T-cell (primary cell): ENCODE measurements around the gene DFFB. TPM values are rescaled to one million over a fixed set of nuclear protein-coding genes. Genes with fewer than 3 reads are reported as not detected.
A peak's percentile ranks its signal among the peaks of the same experiment; 100 is the strongest.

Source experiments
- ATAC-seq, 4 experiments: fragments of 200-7000 bp in 3 of 4; fragments of 150-1000 bp in 1 of 4; cut with Tn5 transposase; replicated peaks in 1 of 4; 1 replicate in 3 of 4; 2 replicates in 1 of 4; pipeline ENCODE4 v1.10.0; 2021; ENCODE audit warnings: moderate library complexity in 3 of 4, mild to moderate bottlenecking in 2 of 4, moderate number of reproducible peaks in 1 of 4
- CTCF ChIA-PET, 2 donors: fragments of 300-600 bp; sonication (Branson Sonifier 250); formaldehyde crosslinking; loops; one replicate each; lab custom pipeline; 2022; ENCODE audit warnings: antibody characterized with exemption in 2 of 2; lab: Charles Lee
- POLR2A ChIA-PET, 2 donors: fragments of 300-600 bp; sonication (Branson Sonifier 250); formaldehyde crosslinking; loops; one replicate each; lab custom pipeline; 2022; ENCODE audit warnings: antibody characterized with exemption in 2 of 2; lab: Charles Lee
- DNase-seq, 35 experiments: peaks; one replicate each; pipeline versions ENCODE4 v3.0.0 to v3.0.0-alpha.2; 2013 to 2023
- H3K27ac ChIP-seq: one replicate; pipeline ENCODE4 v1.5.1; 2013; ENCODE audit warnings: low read length
- H3K27me3 ChIP-seq, 2 experiments: replicated peaks in 1 of 2; 1 replicate in 1 of 2; 2 replicates in 1 of 2; pipeline versions ENCODE4 v1.6.1 to v1.7.0; 2013; ENCODE audit warnings: low read length in 1 of 2, mixed read lengths in 1 of 2; ENCODE audit not compliant: control insufficient read depth in 2 of 2, insufficient read depth in 2 of 2; ENCODE audit errors: extremely low read depth in 1 of 2
- H3K36me3 ChIP-seq, 2 donors: 1 replicate in 1 of 2; 2 replicates in 1 of 2; pipeline versions ENCODE4 v1.6.1 to v1.7.0; 2013; ENCODE audit warnings: low read length in 1 of 2; ENCODE audit not compliant: control insufficient read depth in 2 of 2, insufficient read depth in 1 of 2; ENCODE audit errors: extremely low read depth in 1 of 2
- H3K4me1 ChIP-seq, 2 experiments: 1 replicate in 1 of 2; 2 replicates in 1 of 2; pipeline versions ENCODE4 v1.6.1 to v1.7.0; 2013; ENCODE audit warnings: low read length in 2 of 2, mixed read lengths in 1 of 2; ENCODE audit not compliant: insufficient read depth in 2 of 2, control insufficient read depth in 1 of 2; ENCODE audit errors: extremely low read depth in 1 of 2
- H3K4me3 ChIP-seq, 2 donors: 1 replicate in 1 of 2; 2 replicates in 1 of 2; pipeline versions ENCODE4 v1.5.1 to v1.7.0; 2013; ENCODE audit warnings: mild to moderate bottlenecking in 2 of 2, low read length in 1 of 2, moderate library complexity in 1 of 2; ENCODE audit not compliant: control insufficient read depth in 1 of 2; ENCODE audit errors: extremely low read depth in 1 of 2
- H3K9me3 ChIP-seq: 2 replicates; pipeline ENCODE4 v1.7.0; 2013
- H3K27ac Mint-ChIP-seq, 2 donors: one replicate each; pipeline ENCODE4 v1.8.0; 2020 to 2021; ENCODE audit warnings: mild to moderate bottlenecking in 2 of 2, mixed read lengths in 2 of 2
- H3K27me3 Mint-ChIP-seq, 2 donors: one replicate each; pipeline ENCODE4 v1.8.0; 2021 to 2022; ENCODE audit warnings: mixed read lengths in 2 of 2
- H3K36me3 Mint-ChIP-seq: one replicate; pipeline ENCODE4 v1.8.0; 2021; ENCODE audit warnings: mixed read lengths
- H3K4me1 Mint-ChIP-seq, 3 donors: one replicate each; pipeline ENCODE4 v1.8.0; 2020 to 2022; ENCODE audit warnings: mixed read lengths in 3 of 3, mild to moderate bottlenecking in 1 of 3
- H3K4me3 Mint-ChIP-seq, 3 donors: one replicate each; pipeline ENCODE4 v1.8.0; 2020 to 2022; ENCODE audit warnings: mild to moderate bottlenecking in 3 of 3, mixed read lengths in 3 of 3, moderate library complexity in 3 of 3
- H3K9me3 Mint-ChIP-seq, 3 donors: one replicate each; pipeline ENCODE4 v1.8.0; 2020 to 2022; ENCODE audit warnings: mixed read lengths in 3 of 3
- WGBS: methylation state at CpG from one replicate; pipeline ENCODE4 v1.1.5; 2013; ENCODE audit warnings: missing lambda C conversion rate; ENCODE audit not compliant: insufficient coverage; 5-methylcytosine and 5-hydroxymethylcytosine counted together
- total RNA-seq, 35 experiments: library from RNA in 6 of 35; stranded (reverse) in 6 of 35; fragments of 120-200 nt in 1 of 35; gene quantifications; one replicate each; pipeline versions ENCODE4 v1.2.1 to v1.2.4 and lab custom pipeline; 2013 to 2026

The DFFB gene
- total RNA-seq, 5 donors from 2014 or later (not counting 1 experiment from before 2014, with no cell fraction given), result 14.9 to 24.1 (median 18.5) TPM

GRCh38 chr1:3894626-3895278 is 37.5 kb downstream of the DFFB start:
- Histone ChIP-seq H3K4me3 (no peak overlapping the region), H3K4me1 (peaks cover 4 to 30% of the 10 kb centered on the region in 2 experiments), H3K27me3 (no peaks in the 10 kb centered on the region), H3K27ac (no peak overlapping the region), H3K9me3 (no peaks in the 10 kb centered on the region), H3K36me3 (peaks cover 3 to 35% of the 10 kb centered on the region in 2 donors)
- ChIA-PET CTCF (no interaction called here), POLR2A (no interaction called here)
- DNase-seq, result no peak
- no peak overlapping the region for H3K27ac Mint-ChIP-seq
- H3K9me3 Mint-ChIP-seq, result peaks cover 4 to 9% (median 7%) of the 10 kb centered on the region in 3 donors
- no peak for ATAC-seq
- H3K27me3 Mint-ChIP-seq, result no peaks in the 10 kb centered on the region
- 98% methylated on average over 10 of the region's 17 CpGs for WGBS
- no peak overlapping the region for H3K4me3 Mint-ChIP-seq
- H3K4me1 Mint-ChIP-seq, result peaks cover 25 to 45% (median 43%) of the 10 kb centered on the region in 3 donors
- peaks cover 43% of the 10 kb centered on the region for H3K36me3 Mint-ChIP-seq

GRCh38 chr1:3895279-3895950 is 38.1 kb downstream of the DFFB start:
- Mint-ChIP-seq H3K9me3 (peaks cover 4 to 9% (median 7%) of the 10 kb centered on the region in 3 donors), H3K36me3 (peaks cover 39% of the 10 kb centered on the region), H3K4me3 (no peak overlapping the region), H3K27me3 (no peaks in the 10 kb centered on the region), H3K27ac (no peak overlapping the region), H3K4me1 (peaks cover 25 to 40% (median 38%) of the 10 kb centered on the region in 3 donors)
- ChIA-PET POLR2A (no interaction called here), CTCF (no interaction called here)
- no peak overlapping the region for H3K4me3 ChIP-seq
- no peaks in the 10 kb centered on the region for H3K9me3 ChIP-seq
- H3K36me3 ChIP-seq, result peaks cover 0 to 29% of the 10 kb centered on the region in 2 donors
- peaks cover 4 to 25% of the 10 kb centered on the region in 2 experiments for H3K4me1 ChIP-seq
- DNase-seq, result no peak
- H3K27ac ChIP-seq, result no peak overlapping the region
- 98% methylated on average over 12 of the region's 13 CpGs for WGBS
- no peak for ATAC-seq
- no peaks in the 10 kb centered on the region for H3K27me3 ChIP-seq

DNA sequence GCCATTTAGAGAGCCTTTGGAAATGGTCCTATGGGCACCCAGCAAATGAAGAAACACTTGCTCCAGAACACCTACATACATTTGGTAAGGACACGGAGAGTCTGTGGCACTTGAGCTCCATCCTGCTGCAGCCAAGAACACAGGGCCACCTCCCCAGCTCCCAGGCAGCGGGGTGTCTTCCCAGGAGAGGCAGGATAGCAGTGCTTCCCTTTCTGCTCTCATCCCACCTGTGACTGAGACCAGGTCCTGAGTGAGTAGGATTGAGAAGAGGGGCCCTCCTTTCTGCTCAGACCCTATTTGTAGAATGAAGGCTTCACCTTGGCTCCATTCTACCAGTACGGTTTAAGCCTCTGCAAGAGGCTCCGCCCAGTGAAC is 38.7 kb downstream of the DFFB start:
- CTCF ChIA-PET, result no interaction called here
- no peaks in the 10 kb centered on the region for H3K27me3 ChIP-seq
- no peak overlapping the region for H3K4me3 ChIP-seq
- Mint-ChIP-seq H3K27ac (no peak overlapping the region), H3K4me1 (peaks cover 25 to 37% (median 37%) of the 10 kb centered on the region in 3 donors), H3K9me3 (peaks cover 4 to 9% (median 7%) of the 10 kb centered on the region in 3 donors), H3K36me3 (peaks cover 34% of the 10 kb centered on the region), H3K4me3 (no peak overlapping the region), H3K27me3 (no peaks in the 10 kb centered on the region)
- ATAC-seq (no peak), DNase-seq (no peak)
- H3K9me3 ChIP-seq, result no peaks in the 10 kb centered on the region
- H3K36me3 ChIP-seq, result peaks cover 0 to 24% of the 10 kb centered on the region in 2 donors
- no peak overlapping the region for H3K27ac ChIP-seq
- peaks cover 4 to 22% of the 10 kb centered on the region in 2 experiments for H3K4me1 ChIP-seq
- 100% methylated on average over 1 of the region's 4 CpGs for WGBS
- POLR2A ChIA-PET, result no interaction called here

GRCh38 chr1:3896396-3897000 is 39.2 kb downstream of the DFFB start:
- no CpG with 5 or more reads among the region's 7 CpGs for WGBS
- H3K27me3 Mint-ChIP-seq, result no peaks in the 10 kb centered on the region
- H3K4me1 ChIP-seq, result peaks cover 4 to 22% of the 10 kb centered on the region in 2 experiments
- DNase-seq (no peak), ATAC-seq (no peak)
- no peak overlapping the region for H3K27ac ChIP-seq
- no peak overlapping the region for H3K4me3 ChIP-seq
- H3K36me3 Mint-ChIP-seq, result peaks cover 34% of the 10 kb centered on the region
- H3K4me3 Mint-ChIP-seq, result no peak overlapping the region
- H3K27me3 ChIP-seq, result no peaks in the 10 kb centered on the region
- H3K4me1 Mint-ChIP-seq, result peaks cover 28 to 36% (median 36%) of the 10 kb centered on the region in 3 donors
- peaks cover 4 to 9% (median 7%) of the 10 kb centered on the region in 3 donors for H3K9me3 Mint-ChIP-seq
- ChIA-PET POLR2A (no interaction called here), CTCF (no interaction called here)
- no peaks in the 10 kb centered on the region for H3K9me3 ChIP-seq
- no peak overlapping the region for H3K27ac Mint-ChIP-seq
- H3K36me3 ChIP-seq, result peaks cover 0 to 18% of the 10 kb centered on the region in 2 donors

DNA sequence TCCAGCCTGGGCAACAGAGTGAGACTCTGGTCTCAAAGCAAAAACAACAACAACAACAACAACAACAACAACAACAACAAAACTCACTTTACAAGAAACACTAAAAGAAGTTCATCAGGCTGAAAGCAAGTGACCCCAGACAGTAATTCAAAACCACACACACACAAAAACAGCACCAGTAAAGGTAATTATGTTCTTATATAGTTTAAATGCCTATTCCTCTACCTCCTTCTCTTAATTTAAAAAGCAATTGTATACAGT is 41.1 kb downstream of the DFFB start:
- ATAC-seq, result no peak
- ChIA-PET POLR2A (no interaction called here), CTCF (no interaction called here)
- H3K4me3 Mint-ChIP-seq, result peak overlapping the region; percentile 86 to 92 (median 91)
- Histone ChIP-seq H3K27me3 (no peaks in the 10 kb centered on the region), H3K27ac (no peak overlapping the region), H3K4me3 (no peak overlapping the region), H3K36me3 (peaks cover 0 to 11% of the 10 kb centered on the region in 2 donors), H3K9me3 (no peaks in the 10 kb centered on the region), H3K4me1 (peaks cover 14 to 38% of the 10 kb centered on the region in 2 experiments)
- DNase-seq, result no peak
- H3K9me3 Mint-ChIP-seq, result peaks cover 4 to 9% (median 7%) of the 10 kb centered on the region in 3 donors
- H3K36me3 Mint-ChIP-seq, result peaks cover 31% of the 10 kb centered on the region
- no peaks in the 10 kb centered on the region for H3K27me3 Mint-ChIP-seq
- no peak overlapping the region for H3K27ac Mint-ChIP-seq
- H3K4me1 Mint-ChIP-seq, result peaks cover 45 to 49% (median 47%) of the 10 kb centered on the region in 3 donors

GRCh38 chr1:3898994-3899753 is 41.9 kb downstream of the DFFB start:
- H3K4me1 Mint-ChIP-seq, result peaks cover 52 to 55% (median 54%) of the 10 kb centered on the region in 3 donors
- peaks cover 17 to 46% of the 10 kb centered on the region in 2 experiments for H3K4me1 ChIP-seq
- peaks cover 29% of the 10 kb centered on the region for H3K36me3 Mint-ChIP-seq
- 49% methylated on average over 8 of the region's 10 CpGs for WGBS
- H3K4me3 ChIP-seq, result peak overlapping the region; percentile 69 to 82
- H3K9me3 ChIP-seq, result no peaks in the 10 kb centered on the region
- peak overlapping the region; percentile 83 for H3K27ac ChIP-seq
- H3K27me3 ChIP-seq, result no peaks in the 10 kb centered on the region
- POLR2A ChIA-PET, result interaction anchor here in 1 of 2 donors (0.5 kb wide), 1 partner anchor 44 kb away, joined by 3 read pairs; no protein-coding TSS in a partner anchor
- CTCF ChIA-PET, result interaction anchor here in 1 of 2 donors (1.0 to 1.5 kb wide), 2 partner anchors 8 to 41 kb away, joined by 3 to 4 read pairs; partner anchors contain the start of gene DFFB
- DNase-seq (no peak), ATAC-seq (no peak)
- peak overlapping the region; percentile 86 to 92 (median 91) for H3K4me3 Mint-ChIP-seq
- peaks cover 0 to 11% of the 10 kb centered on the region in 2 donors for H3K36me3 ChIP-seq
- peaks cover 4 to 9% (median 7%) of the 10 kb centered on the region in 3 donors for H3K9me3 Mint-ChIP-seq
- no peaks in the 10 kb centered on the region for H3K27me3 Mint-ChIP-seq
- peak overlapping the region; percentile 86 to 91 for H3K27ac Mint-ChIP-seq
